Measurements from ENCODE around the gene IYD.

Gene IYD

GRCh38 chr6:150343434-150343833 lies 25.4 kb upstream of the IYD start:
- TF ChIP-seq CTCF (conservative IDR thresholded peaks at IDR 0.05; ENCODE audit: low read depth, low read length) = no peak
- Histone ChIP-seq H3K79me2 (ENCODE audit: insufficient read depth, low read depth) (no peaks in the 10 kb centered on the region), H3K4me3 (IDR thresholded peaks at IDR 0.05; ENCODE audit: insufficient read depth, low read depth, low read length) (no peak overlapping the region), H4K20me1 (ENCODE audit: insufficient read depth) (no peaks in the 10 kb centered on the region), H3K27ac (no peak overlapping the region), H3K36me3 (ENCODE audit: insufficient read depth) (no peaks in the 10 kb centered on the region), H3K27me3 (ENCODE audit: insufficient read depth, low read depth) (no peaks in the 10 kb centered on the region), H3K4me1 (ENCODE audit: low read depth, poor library complexity, severe bottlenecking) (no peaks in the 10 kb centered on the region), H2AFZ (ENCODE audit: low read depth) (no peak overlapping the region), H3K9ac (no peak overlapping the region), H3K4me2 (no peak overlapping the region)

DNA sequence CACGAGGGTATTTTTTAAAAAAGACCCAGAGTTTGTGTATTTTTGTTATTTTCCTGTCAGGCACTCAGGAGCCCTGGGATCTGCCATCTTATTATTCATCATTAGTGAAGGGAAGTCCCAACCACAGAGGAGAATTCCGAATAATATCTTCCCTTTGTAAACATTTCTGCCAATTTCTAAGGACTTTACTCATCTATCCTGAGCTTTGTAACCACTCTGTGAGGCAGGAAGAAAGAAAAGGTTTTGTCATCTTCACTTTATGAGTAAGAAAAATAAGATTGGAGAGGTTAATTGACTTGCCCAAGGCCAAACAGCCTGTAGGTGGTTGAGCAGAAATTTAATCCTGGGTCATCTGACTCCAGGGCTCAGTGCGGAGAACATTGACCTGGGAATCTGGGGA lies 23.0 kb upstream of the IYD start:
- no peaks in the 10 kb centered on the region for H3K79me2 ChIP-seq (ENCODE audit: insufficient read depth, low read depth)
- H3K27ac ChIP-seq = no peak overlapping the region
- no peak for TF ChIP-seq CTCF (conservative IDR thresholded peaks at IDR 0.05; ENCODE audit: low read depth, low read length)
- no peaks in the 10 kb centered on the region for H3K4me1 ChIP-seq (ENCODE audit: low read depth, poor library complexity, severe bottlenecking)
- no peaks in the 10 kb centered on the region for H4K20me1 ChIP-seq (ENCODE audit: insufficient read depth)
- no peak overlapping the region for H3K4me3 ChIP-seq (IDR thresholded peaks at IDR 0.05; ENCODE audit: insufficient read depth, low read depth, low read length)
- H3K27me3 ChIP-seq (ENCODE audit: insufficient read depth, low read depth) = no peaks in the 10 kb centered on the region
- no peak overlapping the region for H3K9ac ChIP-seq
- H3K36me3 ChIP-seq (ENCODE audit: insufficient read depth) = no peaks in the 10 kb centered on the region
- H3K4me2 ChIP-seq = no peak overlapping the region
- H2AFZ ChIP-seq (ENCODE audit: low read depth) = no peak overlapping the region

- no peaks in the 10 kb centered on the region for H3K4me1 ChIP-seq (ENCODE audit: low read depth, poor library complexity, severe bottlenecking)
- H3K4me2 ChIP-seq = no peak overlapping the region
- H3K9ac ChIP-seq = no peak overlapping the region
- H3K27me3 ChIP-seq (ENCODE audit: insufficient read depth, low read depth) = no peaks in the 10 kb centered on the region
- no peak overlapping the region for H3K4me3 ChIP-seq (IDR thresholded peaks at IDR 0.05; ENCODE audit: insufficient read depth, low read depth, low read length)
- H3K27ac ChIP-seq = no peak overlapping the region
- H2AFZ ChIP-seq (ENCODE audit: low read depth) = no peak overlapping the region
- no peak for TF ChIP-seq CTCF (conservative IDR thresholded peaks at IDR 0.05; ENCODE audit: low read depth, low read length)
- H3K79me2 ChIP-seq (ENCODE audit: insufficient read depth, low read depth) = no peaks in the 10 kb centered on the region
- no peaks in the 10 kb centered on the region for H3K36me3 ChIP-seq (ENCODE audit: insufficient read depth)
- H4K20me1 ChIP-seq (ENCODE audit: insufficient read depth) = no peaks in the 10 kb centered on the region
Measured at GRCh38 chr6:150346346-150346745, 22.5 kb upstream of the IYD start.

- Histone ChIP-seq H3K36me3 (ENCODE audit: insufficient read depth) (no peaks in the 10 kb centered on the region), H2AFZ (ENCODE audit: low read depth) (no peak overlapping the region), H3K4me2 (no peak overlapping the region)
Measured at GRCh38 chr6:150347845-150348244, 21.0 kb upstream of the IYD start.

More at GRCh38 chr6:150347845-150348244, 21.0 kb upstream of the IYD start:
- H3K9ac ChIP-seq = no peak overlapping the region
- no peak for TF ChIP-seq CTCF (conservative IDR thresholded peaks at IDR 0.05; ENCODE audit: low read depth, low read length)
- H3K27ac ChIP-seq = no peak overlapping the region
- H4K20me1 ChIP-seq (ENCODE audit: insufficient read depth) = no peaks in the 10 kb centered on the region
- H3K4me3 ChIP-seq (IDR thresholded peaks at IDR 0.05; ENCODE audit: insufficient read depth, low read depth, low read length) = no peak overlapping the region
- H3K4me1 ChIP-seq (ENCODE audit: low read depth, poor library complexity, severe bottlenecking) = no peaks in the 10 kb centered on the region
- no peaks in the 10 kb centered on the region for H3K79me2 ChIP-seq (ENCODE audit: insufficient read depth, low read depth)
- H3K27me3 ChIP-seq (ENCODE audit: insufficient read depth, low read depth) = no peaks in the 10 kb centered on the region

All from KMS-11 (cell line).